ENCODE measurements around the gene MUL1.

GRCh38 chr1:20479840-20480239, 28.1 kb downstream of the MUL1 start:
- TF ChIP-seq ZBTB7A (tag by site-specific recombination; IDR thresholded peaks at IDR 0.05; ENCODE audit: low read depth): no peak
- TF ChIP-seq ZEB2 (tag by site-specific recombination; IDR thresholded peaks at IDR 0.05): no peak
- TF ChIP-seq, protein P1, sequence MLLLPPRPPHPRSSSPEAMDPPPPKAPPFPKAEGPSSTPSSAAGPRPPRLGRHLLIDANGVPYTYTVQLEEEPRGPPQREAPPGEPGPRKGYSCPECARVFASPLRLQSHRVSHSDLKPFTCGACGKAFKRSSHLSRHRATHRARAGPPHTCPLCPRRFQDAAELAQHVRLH (tag by site-specific recombination; IDR thresholded peaks at IDR 0.05): no peak
- no peak for TF ChIP-seq ZNF776 (tag by site-specific recombination; IDR thresholded peaks at IDR 0.05; ENCODE audit: borderline replicate concordance)
- no peak for TF ChIP-seq ZFP37 (tag by site-specific recombination; IDR thresholded peaks at IDR 0.05)
- TF ChIP-seq GLI2 (tag by site-specific recombination; IDR thresholded peaks at IDR 0.05; ENCODE audit: borderline replicate concordance, low read depth): no peak

All from HEK293 (cell line).